Tibial artery (tissue), 4 donors: ENCODE data around the gene PGM5.
"Not testable (repeated sequence)": the region's sequence is repeated elsewhere in the genome, so short reads cannot be mapped to it uniquely, and the experiment has no call there.

Source experiments
- DNase-seq, 2 donors: peaks; one replicate each; pipeline ENCODE4 v3.0.0-alpha.2; 2019
- H3K27ac ChIP-seq, 2 donors: fragments of 200-600 bp; sonication (generic) in 1 of 2; 1 replicate in 1 of 2; 2 replicates in 1 of 2; pipeline ENCODE4 v1.5.1; 2018 to 2019; ENCODE audit warnings: mild to moderate bottlenecking in 1 of 2
- H3K27me3 ChIP-seq, 2 donors: fragments of 200-600 bp; sonication (generic) in 1 of 2; one replicate each; pipeline versions ENCODE4 v1.5.1 to v1.6.0; 2016 to 2019
- H3K36me3 ChIP-seq, 3 donors: fragments of 200-600 bp; sonication (generic) in 2 of 3; one replicate each; pipeline ENCODE4 v1.5.1; 2016 to 2019; ENCODE audit warnings: mild to moderate bottlenecking in 2 of 3
- H3K4me1 ChIP-seq, 4 donors: fragments of 200-600 bp; sonication (generic) in 2 of 4; 1 replicate in 3 of 4; 2 replicates in 1 of 4; pipeline ENCODE4 v1.5.1; 2016 to 2019
- H3K4me3 ChIP-seq, 2 donors: fragments of 200-600 bp; sonication (generic) in 1 of 2; 1 replicate in 1 of 2; 2 replicates in 1 of 2; pipeline ENCODE4 v1.5.1; 2018 to 2019; ENCODE audit warnings: mild to moderate bottlenecking in 2 of 2
- H3K9me3 ChIP-seq, 3 donors: fragments of 200-600 bp; sonication (generic) in 1 of 3; one replicate each; pipeline ENCODE4 v1.5.1; 2016 to 2019
- intact Hi-C: fragments of 100-400 bp; cut with DNase I; formaldehyde crosslinking; loops from one replicate; pipeline ENCODE4 v1.15.0; 2023; ENCODE audit warnings: low total_unique reads

Gene PGM5

DNA sequence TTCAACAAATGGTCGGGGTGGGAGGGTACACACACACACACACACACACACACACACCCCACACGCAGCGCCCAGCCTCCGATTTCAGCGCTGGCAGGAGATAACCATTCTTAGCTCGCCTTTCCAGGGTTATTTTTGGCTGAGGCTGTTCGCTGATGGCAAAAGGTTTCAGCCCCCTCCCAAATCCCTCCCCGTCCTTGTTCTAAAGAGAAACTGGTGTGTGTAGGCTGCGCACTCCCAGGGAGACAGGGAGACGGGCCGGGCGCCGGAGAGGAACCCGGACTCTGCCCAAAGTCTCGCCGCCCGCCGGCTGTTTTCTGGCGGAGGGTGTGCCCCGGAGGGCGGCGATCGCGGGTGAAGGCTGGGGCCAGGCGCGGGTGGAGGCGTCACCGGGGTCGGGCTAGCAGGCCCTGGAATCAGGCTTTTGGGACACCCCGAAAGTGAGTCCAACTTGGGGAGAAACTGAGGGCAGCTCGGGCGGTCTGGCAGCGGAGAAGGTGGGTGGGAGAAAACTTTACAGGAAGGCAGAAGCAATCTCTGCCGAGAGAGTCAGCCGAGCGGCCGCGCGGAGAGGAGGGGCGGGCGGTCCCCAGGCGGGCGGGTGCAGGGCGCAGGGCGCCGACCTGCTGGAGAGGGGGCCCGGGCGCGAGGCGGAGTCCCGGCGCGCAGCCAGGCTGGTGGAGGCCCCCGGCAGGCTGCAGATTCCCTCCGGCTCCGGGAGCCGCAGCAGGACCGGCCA lies at the start of gene PGM5:
PGM5 (plus strand) TSS at position 232 of the 739 bp plus-strand sequence. CDS start 517 bp downstream, outside the sequence.
- H3K36me3 ChIP-seq, H3K27me3 ChIP-seq, intact Hi-C loops, H3K9me3 ChIP-seq: not testable (repeated sequence)
- H3K27ac ChIP-seq: peak within 1 kb of the TSS; percentile 93 to 94
- H3K4me3 ChIP-seq: peak within 1 kb of the TSS; percentile 79 to 94
- peaks cover 0 to 17% (median 0%) of the 10 kb centered on the region in 4 donors for H3K4me1 ChIP-seq
- DNase-seq: peak; percentile 41 to 81

DNA sequence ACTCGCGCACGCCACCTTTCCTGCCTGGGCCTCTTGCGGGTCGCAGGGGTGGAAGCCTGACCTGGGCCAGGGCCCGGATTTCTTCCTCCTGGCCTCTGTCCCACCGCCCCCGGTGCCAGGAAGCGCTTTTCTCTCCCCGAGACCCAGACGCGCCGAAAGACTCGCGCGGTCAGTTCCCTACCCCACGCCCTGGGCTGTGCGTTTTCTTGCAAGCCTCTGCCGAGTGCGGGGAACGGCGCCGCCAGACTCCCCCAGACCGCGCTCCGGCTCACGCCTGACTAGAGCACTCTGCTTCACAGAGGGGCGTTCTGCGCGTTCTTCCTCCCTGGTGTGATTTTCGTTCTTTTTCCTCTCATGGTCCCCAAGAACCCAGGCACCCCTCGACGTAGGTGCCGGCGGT lies 49.3 kb upstream of the PGM5 start:
- H3K36me3 ChIP-seq, H3K27me3 ChIP-seq, H3K4me1 ChIP-seq, H3K4me3 ChIP-seq, DNase-seq, H3K9me3 ChIP-seq, H3K27ac ChIP-seq, intact Hi-C loops: not testable (repeated sequence)

DNA sequence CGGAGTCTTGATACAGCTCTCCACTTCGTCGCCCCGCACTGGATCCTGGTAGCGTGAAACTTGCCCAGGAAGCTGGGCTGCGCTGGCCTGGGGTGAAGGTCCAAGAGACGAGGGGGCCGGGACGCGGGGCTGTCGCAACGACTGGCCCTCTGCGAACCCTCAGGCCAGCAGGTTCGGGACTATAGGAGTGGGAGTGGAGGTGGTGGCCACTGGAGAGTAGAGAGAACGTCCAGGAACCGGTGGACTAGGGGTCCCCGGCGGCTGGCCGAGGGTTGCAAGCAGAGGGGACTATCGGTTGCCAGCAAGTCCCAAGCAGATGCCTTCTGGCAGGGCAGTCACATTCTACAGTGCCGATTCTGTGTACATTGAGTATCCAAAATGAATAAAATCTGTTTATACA lies 48.8 kb upstream of the PGM5 start:
- H3K36me3 ChIP-seq, H3K27ac ChIP-seq, H3K4me1 ChIP-seq, H3K27me3 ChIP-seq, intact Hi-C loops, H3K4me3 ChIP-seq, H3K9me3 ChIP-seq: not testable (repeated sequence)
- peak in 1 of 2 donors; percentile 52 for DNase-seq

DNA sequence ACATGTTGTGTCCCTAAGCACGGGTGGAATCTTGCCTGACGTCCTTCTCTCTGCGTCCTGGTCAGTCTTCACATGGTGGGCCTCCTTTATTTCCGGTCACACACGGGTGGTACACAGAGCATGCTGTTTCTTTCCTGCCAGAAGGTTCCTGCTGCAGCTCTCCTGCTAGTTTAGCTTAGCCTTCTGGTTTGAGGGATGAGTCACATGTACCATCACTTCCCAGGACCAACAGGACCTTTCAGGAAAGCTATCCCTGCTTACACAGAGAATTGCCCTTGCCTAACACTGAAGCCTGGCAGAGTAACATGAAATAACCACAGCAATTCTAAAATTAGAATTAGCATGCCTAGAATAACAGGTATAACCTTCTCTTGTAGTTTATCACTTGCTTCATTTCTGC lies 45.2 kb upstream of the PGM5 start:
- H3K36me3 ChIP-seq, H3K9me3 ChIP-seq, H3K4me1 ChIP-seq, H3K27me3 ChIP-seq, intact Hi-C loops, H3K4me3 ChIP-seq, DNase-seq, H3K27ac ChIP-seq: not testable (repeated sequence)

DNA sequence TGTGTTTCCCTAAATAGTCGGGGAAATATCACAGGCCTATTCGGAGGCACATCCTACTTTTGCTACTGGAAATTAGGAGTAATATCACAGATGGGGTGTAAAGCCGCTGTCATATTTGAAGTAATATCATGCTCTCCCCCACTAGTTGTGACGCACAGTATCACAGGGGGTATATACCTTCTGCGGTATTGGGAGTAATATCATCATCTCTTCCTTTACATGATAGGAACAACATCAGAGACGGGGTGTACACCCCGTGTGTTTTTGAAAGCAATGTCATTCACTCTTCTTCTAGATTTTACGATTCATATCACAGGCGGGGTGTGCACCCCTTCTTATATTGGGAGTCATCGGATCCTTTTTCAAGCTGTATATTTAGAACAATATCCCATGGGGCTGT lies 38.2 kb upstream of the PGM5 start:
- DNase-seq, intact Hi-C loops, H3K36me3 ChIP-seq, H3K9me3 ChIP-seq, H3K4me1 ChIP-seq, H3K27ac ChIP-seq, H3K4me3 ChIP-seq, H3K27me3 ChIP-seq: not testable (repeated sequence)

DNA sequence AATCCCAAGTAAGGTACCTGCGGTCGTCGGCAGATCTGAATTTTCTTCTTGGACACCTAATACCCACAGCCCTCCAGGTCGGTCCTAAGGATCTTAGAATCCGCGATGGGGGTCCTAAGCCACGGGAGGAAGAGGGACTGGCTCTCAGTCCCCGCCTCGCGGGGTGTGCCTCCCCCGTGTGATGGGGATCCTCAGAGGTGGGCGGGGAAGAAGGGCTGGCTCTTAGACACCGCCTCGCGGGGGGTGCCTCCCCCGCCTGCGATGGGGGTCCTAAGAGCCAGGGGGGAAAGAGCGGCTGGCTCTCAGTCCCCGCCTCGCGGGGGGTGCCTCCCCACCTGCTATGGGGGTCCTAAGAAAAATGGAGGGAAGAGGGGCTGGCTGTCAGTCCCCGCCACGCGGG lies 32.7 kb upstream of the PGM5 start:
- not testable (repeated sequence) for H3K4me3 ChIP-seq, H3K9me3 ChIP-seq, H3K27ac ChIP-seq

DNA sequence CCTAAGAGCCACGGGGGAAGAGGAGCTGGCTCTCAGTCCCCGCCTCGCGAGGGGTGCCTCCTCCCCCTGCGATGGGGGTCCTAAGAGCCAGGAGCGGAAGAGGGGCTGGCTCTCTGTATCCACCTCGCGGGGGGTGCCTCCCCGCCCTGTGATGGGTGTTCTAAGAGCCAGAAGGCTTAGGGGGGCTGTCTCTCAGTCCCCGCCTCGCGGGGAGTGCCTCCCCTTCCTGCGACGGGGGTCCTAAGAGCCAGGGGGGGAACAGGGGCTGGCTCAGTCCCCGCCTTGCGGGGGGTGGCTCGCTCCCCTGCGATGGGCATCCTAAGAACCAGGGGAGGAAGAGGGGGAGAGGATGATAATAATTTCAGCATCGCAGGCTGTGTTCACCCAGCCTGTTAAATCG lies 31.9 kb upstream of the PGM5 start:
- H3K27me3 ChIP-seq, H3K4me1 ChIP-seq, H3K4me3 ChIP-seq, H3K27ac ChIP-seq, DNase-seq, H3K36me3 ChIP-seq, intact Hi-C loops, H3K9me3 ChIP-seq: not testable (repeated sequence)

More for the DNA sequence above, 32.7 kb upstream of the PGM5 start:
- DNase-seq, H3K4me1 ChIP-seq, H3K27me3 ChIP-seq, H3K36me3 ChIP-seq, intact Hi-C loops: not testable (repeated sequence)

DNA sequence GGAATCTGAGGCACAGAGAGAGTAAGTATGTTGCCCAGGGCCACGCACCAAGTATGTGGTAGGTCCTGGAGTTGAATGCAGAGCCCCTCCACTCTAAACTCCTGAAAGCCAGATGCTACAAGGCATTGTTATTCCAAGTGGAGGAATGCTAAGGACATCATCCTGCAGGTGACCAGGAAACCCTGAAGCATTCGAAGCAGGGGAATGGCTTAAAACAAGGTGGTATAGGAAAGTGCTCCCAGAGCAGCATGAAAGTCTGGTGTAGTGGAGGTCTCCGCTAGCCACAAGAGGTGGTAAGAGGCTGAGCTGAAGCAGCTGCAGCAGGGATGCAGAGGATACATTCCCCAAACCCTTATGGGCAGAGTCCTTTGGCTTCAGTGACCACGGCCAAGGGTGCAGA lies 27.3 kb upstream of the PGM5 start:
- H3K27me3 ChIP-seq, intact Hi-C loops, H3K4me1 ChIP-seq, H3K27ac ChIP-seq, DNase-seq, H3K4me3 ChIP-seq, H3K36me3 ChIP-seq, H3K9me3 ChIP-seq: not testable (repeated sequence)

DNA sequence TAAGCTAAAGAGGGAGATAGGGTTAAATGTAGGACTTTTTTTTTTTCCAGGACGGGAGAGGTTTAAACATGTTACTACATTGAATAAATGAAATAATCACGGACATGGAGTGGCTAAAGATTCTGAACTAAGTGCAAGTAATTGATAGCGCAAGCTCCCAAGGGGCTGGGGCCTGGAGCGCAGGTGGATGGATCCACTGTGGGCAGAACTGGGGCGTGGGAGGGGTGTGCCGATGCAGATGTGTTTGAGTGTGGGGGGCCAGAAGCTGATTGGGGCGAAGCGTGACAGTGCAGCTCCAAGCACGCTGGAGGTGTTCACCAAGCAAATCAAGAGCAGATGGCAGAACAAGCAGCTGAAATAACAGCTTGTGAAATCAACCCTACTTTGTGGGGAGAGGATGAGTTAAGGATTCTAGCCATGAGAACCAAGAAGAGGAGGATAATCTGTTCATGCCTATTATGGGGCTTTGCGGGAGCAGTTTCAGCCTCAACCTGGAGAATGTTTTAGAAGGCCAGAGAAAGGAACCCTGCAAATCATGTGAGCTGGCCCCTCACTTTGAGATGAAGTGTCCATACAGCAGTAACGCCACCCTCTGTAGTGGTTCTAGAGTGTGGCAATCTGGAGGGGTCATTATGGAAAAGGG lies 25.8 kb upstream of the PGM5 start:
- H3K4me3 ChIP-seq, H3K36me3 ChIP-seq, H3K4me1 ChIP-seq, H3K27me3 ChIP-seq, DNase-seq, H3K27ac ChIP-seq, intact Hi-C loops, H3K9me3 ChIP-seq: not testable (repeated sequence)

DNA sequence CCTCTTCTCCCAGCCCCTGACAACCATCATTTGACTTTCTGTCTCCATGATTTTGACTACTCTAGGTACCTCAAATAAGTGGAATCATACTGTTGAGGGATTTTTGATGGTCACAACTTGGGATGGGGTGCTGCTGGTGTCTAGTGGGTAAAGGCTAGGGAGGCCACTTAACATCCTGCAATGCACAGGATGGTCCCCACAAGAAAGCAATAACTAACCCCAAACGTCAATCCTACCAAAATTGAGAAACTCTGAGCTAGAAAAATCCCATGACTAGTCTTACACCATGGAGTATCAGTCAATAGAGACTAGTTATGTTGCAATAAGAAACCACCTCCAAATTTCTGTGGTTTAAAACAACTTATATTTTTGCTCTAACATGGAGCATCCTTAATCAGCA lies 24.3 kb upstream of the PGM5 start:
- intact Hi-C loops, H3K9me3 ChIP-seq, H3K27me3 ChIP-seq, H3K27ac ChIP-seq, H3K4me1 ChIP-seq, H3K36me3 ChIP-seq, H3K4me3 ChIP-seq, DNase-seq: not testable (repeated sequence)

DNA sequence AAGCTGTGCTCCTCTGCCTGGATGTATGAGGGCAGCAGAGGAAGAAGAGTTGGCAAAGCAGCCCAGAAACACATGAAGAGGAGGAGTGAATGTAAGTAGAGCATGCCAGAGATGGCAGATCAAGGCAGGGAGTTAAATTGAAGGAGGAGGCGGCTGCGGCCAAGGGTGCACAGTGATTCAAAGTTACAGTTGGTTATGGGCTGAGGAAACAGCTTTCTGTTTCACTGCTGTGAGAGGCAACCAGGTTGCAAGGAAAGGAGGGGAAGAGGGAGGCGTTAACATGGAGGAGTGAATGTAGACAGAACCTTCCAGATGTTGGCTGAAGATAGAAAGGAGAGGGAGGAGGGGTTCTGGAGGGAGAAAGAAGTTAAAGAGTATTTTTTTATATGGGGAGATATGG lies 20.5 kb upstream of the PGM5 start:
- not testable (repeated sequence) for H3K4me3 ChIP-seq, H3K27ac ChIP-seq

DNA sequence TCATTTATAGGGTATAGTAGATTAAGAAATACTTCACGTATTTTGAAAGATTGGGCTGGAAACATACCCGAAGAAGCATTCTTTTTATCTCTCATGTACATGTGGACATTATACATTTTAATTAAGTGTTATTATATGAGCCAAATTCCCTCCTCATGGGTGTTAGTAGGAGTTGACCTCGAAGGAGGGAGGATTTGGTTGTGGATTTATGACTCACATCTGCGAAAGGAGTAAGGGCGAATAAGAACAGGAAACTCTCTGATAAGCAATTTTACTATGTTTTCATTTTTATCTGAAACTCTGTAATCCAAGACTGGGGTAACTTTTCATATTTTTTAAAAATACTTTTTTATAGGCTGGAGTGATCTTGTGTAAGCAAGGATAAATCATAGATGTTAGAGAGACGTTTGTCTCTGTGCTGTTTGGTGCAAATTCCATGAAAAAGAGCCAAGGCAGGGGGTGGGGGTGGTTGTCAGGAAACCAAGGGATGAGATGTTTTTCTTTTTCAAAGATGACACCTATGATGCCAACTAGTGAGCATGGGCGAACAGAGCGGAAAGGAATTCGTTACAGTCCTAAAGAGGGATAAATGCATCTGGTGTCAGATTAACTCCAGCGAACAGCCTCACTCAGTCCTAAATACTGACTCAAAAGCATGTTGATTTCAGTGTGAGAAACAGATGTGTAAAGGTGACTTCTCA lies 19.6 kb upstream of the PGM5 start:
- H3K27ac ChIP-seq, DNase-seq, H3K9me3 ChIP-seq, H3K27me3 ChIP-seq, intact Hi-C loops, H3K36me3 ChIP-seq, H3K4me1 ChIP-seq, H3K4me3 ChIP-seq: not testable (repeated sequence)

More for the DNA sequence above, 20.5 kb upstream of the PGM5 start:
- H3K4me1 ChIP-seq, H3K27me3 ChIP-seq, intact Hi-C loops, H3K36me3 ChIP-seq, DNase-seq, H3K9me3 ChIP-seq: not testable (repeated sequence)

DNA sequence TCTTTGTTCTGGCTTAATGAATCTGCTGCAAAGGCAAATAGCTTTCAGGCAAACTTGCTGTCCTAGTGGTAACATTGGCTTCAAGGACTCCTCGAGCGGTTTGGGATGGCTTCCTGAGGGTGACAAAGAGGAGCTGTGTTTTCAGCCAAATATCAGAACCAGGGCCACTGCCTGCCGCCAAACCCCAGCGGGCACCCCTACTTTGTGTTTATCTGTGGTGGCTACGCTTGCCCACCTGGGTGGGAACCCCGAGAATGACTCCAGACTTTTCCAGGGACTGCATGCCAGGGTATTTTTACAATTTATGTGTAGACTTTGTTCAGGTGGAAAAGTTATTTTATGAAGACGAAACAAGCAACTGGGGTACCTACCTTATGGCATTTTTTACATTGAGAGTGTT lies 18.4 kb upstream of the PGM5 start:
- H3K4me1 ChIP-seq, DNase-seq, H3K36me3 ChIP-seq, intact Hi-C loops, H3K27me3 ChIP-seq, H3K9me3 ChIP-seq, H3K4me3 ChIP-seq, H3K27ac ChIP-seq: not testable (repeated sequence)
